Pancreas (tissue), 10 donors: ENCODE data around the gene FBXO36. TPM values are rescaled to one million over a fixed set of nuclear protein-coding genes. Genes with fewer than 3 reads are reported as not detected.

ENCODE experiments used
- ATAC-seq, 4 donors: fragments of 200-7000 bp; cut with Tn5 transposase; one replicate each; pipeline versions ENCODE4 v1.8.0 to v1.9.1; 2020; ENCODE audit warnings: mild to moderate bottlenecking in 4 of 4, moderate library complexity in 4 of 4
- DNase-seq, 6 donors: peaks; one replicate each; pipeline ENCODE4 v3.0.0-alpha.2; 2020
- FAIRE-seq: peaks from 2 replicates; lab custom pipeline; 2012; peaks lifted over from hg19 to GRCh38; lab: Jason Lieb, UNC
- H3K27ac ChIP-seq, 4 donors: fragments of 200-600 bp; sonication (generic); 1 replicate in 3 of 4; 2 replicates in 1 of 4; pipeline versions ENCODE4 v1.5.0 to v1.8.0; 2020
- H3K27me3 ChIP-seq, 4 donors: fragments of 200-600 bp; one replicate each; pipeline ENCODE4 v1.8.0; 2021
- H3K36me3 ChIP-seq, 3 donors: fragments of 200-600 bp; sonication (generic) in 1 of 3; one replicate each; pipeline versions ENCODE4 v1.5.0 to v1.8.0; 2020 to 2021
- H3K4me1 ChIP-seq, 3 donors: fragments of 200-600 bp; one replicate each; pipeline ENCODE4 v1.8.0; 2021
- H3K4me3 ChIP-seq, 4 donors: fragments of 200-600 bp; sonication (generic) in 2 of 4; one replicate each; pipeline versions ENCODE4 v1.5.0 to v1.8.0; 2020 to 2021
- H3K9me3 ChIP-seq, 4 donors: fragments of 200-600 bp; one replicate each; pipeline ENCODE4 v1.8.0; 2021
- CTCF ChIP-seq, 4 donors: fragments of 200-600 bp; sonication (generic) in 3 of 4; IDR thresholded peaks; one replicate each; pipeline versions ENCODE4 v1.5.0 to v1.8.0; 2021; ENCODE audit warnings: antibody characterized with exemption in 4 of 4
- WGBS, 2 donors: extraction: QIAGEN DNeasy Blood & Tissue Kit; methylation state at CpG; one replicate each; pipeline ENCODE4 v1.1.7; 2013; 5-methylcytosine and 5-hydroxymethylcytosine counted together
- intact Hi-C, 3 donors: fragments of 100-400 bp; cut with DNase I; formaldehyde crosslinking; loops; one replicate each; pipeline versions ENCODE4 v1.11.1 to v1.14.2; 2022
- polyA plus RNA-seq, 2 donors: library from polyadenylated mRNA; stranded (reverse); fragments of 200-250 nt; gene quantifications; one replicate each; pipeline ENCODE4 v1.2.3, GENCODE V29; 2013
- total RNA-seq, 6 donors: library from RNA; stranded (reverse); fragmentation: NEBNext Ultra II Directional in 4 of 6; extraction: Animal tissue kit (Norgen Biotek cat#: 25700) in 4 of 6; gene quantifications; one replicate each; pipeline versions ENCODE4 v1.2.1 to v1.2.4, GENCODE V29; 2021 to 2023
- donor health status: healthy with polysubstance abuse.
- donor health status: DM: no; HTN: no; CAD: no; lungs with moderate emphysema.
- donor health status: DM: no; HTN: no; CAD: no.
- donor health status: control.
- donor health status: control.
- donor health status: Bipolar disorder and iron deficiency.
- donor health status: DM: yes; HTN: yes; CAD: no.
- donor health status: DM: no; HTN: no; CAD: no.
- donor health status: DM: no; HTN: no; CAD: no.
- donor health status: DM: yes; HTN: yes; CAD: no.

Gene FBXO36, protein sequence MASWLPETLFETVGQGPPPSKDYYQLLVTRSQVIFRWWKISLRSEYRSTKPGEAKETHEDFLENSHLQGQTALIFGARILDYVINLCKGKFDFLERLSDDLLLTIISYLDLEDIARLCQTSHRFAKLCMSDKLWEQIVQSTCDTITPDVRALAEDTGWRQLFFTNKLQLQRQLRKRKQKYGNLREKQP
- total RNA-seq (1 to 10 TPM; 1.0 to 1.8 (median 1.2) TPM), polyA plus RNA-seq (1 to 10 TPM in 1 of 2 donors, under 1 TPM in 1; 0.84 to 1.6 TPM)

DNA sequence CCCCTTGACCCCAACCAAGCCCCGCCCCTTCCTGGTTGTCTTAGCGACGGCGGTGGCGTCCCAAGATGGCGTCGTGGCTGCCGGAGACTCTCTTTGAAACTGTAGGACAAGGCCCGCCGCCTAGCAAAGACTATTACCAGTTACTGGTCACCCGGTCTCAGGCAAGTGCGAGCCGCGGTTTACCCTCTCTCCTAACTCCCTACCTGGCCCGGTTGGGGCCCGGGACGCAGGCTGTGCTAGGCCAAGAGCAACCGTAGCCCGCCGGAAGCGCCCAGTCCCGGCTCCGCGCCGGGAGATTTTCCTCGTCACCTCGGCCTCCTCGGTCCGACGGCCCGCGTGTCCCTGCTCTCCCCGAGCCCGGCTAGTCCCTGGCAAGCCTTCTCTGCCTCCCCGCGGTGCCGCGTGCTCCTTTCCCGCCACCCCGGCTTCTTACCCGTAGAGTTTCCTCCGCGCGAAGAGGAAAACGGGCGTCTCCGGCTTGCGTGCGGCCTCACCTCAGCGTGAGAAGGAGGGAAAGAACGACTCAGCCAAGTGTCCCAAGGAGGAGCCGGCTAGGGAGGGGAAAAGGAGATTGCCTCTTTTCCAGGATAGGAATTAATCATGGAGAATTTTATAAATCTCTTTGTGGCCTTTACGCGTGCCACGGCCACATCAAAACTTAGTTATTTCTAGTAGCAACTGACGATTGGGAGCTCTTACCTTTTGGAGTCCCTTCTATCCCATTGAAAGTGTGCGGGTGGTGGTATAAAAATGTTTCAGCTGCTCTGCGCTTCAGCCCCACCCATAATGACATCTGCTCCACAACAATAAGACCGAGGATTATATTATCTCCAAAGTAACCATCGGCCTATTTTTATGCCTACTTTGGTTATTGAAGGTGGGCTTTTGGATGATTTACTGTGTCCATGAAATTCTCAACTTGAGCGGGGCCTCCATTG, at the start of gene FBXO36:
TSS of gene FBXO36 (plus strand) at position 55 of the 938 bp plus-strand sequence. CDS start at position 66, 11 bp downstream.
- Histone ChIP-seq H3K36me3 (no peaks in the 10 kb centered on the region), H3K27me3 (no peaks in the 10 kb centered on the region), H3K27ac (peak within 1 kb of the TSS; percentile 92 to 95 (median 94)), H3K4me3 (peak within 1 kb of the TSS; percentile 55 to 96 (median 68)), H3K9me3 (no peaks in the 10 kb centered on the region), H3K4me1 (peaks cover 0 to 5% (median 3%) of the 10 kb centered on the region in 3 donors)
- TF ChIP-seq CTCF (IDR thresholded peaks at IDR 0.05), result no peak
- peak; percentile 75 to 90 (median 82) for ATAC-seq
- DNase-seq, result peak; percentile 49 to 91 (median 88)
- intact Hi-C loops, result no loop called here
- WGBS, 2 donors, result 0 to 1% methylated on average over 61 of the region's 61 CpGs
- no peak for FAIRE-seq

DNA sequence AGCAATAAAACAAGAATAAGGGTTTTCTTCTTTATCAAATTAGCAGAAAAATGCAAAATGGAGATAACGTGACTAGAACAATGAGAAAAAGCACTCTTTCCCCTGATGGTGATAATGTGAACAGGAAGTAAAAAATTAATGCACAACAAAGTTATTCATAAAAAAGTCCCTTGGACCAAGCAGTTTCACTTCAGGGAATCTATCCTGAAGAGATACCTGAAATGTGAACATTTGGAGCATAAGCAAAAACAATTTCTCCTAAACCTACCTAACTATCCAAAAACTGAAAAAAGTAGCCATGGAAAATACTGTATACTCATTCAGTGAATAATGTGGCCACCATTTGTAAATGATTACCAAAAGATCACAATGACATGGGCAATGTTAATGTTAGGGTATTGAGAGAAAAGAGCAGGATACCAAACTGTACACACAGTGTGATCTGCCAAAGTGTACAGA, 49.2 kb upstream of the FBXO36 start:
- peak in 3 of 4 donors; percentile 61 to 68 (median 66) for ATAC-seq
- WGBS, 2 donors, result 24 to 36% methylated on average over 1 of the region's 1 CpG

GRCh38 chr2:229874647-229875046, 47.7 kb upstream of the FBXO36 start:
- Histone ChIP-seq H3K4me1 (peaks cover 0 to 10% (median 9%) of the 10 kb centered on the region in 3 donors), H3K27ac (no peak overlapping the region), H3K27me3 (no peaks in the 10 kb centered on the region), H3K36me3 (peaks cover 0 to 14% (median 0%) of the 10 kb centered on the region in 3 donors), H3K4me3 (no peak overlapping the region), H3K9me3 (no peaks in the 10 kb centered on the region)
- 76 to 81% methylated on average over 4 of the region's 4 CpGs for WGBS, 2 donors
- intact Hi-C loops, result no loop called here
- ATAC-seq (no peak), DNase-seq (no peak), FAIRE-seq (no peak)
- no peak for TF ChIP-seq CTCF (IDR thresholded peaks at IDR 0.05)

More for the DNA sequence above, 49.2 kb upstream of the FBXO36 start:
- no peak for TF ChIP-seq CTCF (IDR thresholded peaks at IDR 0.05)
- FAIRE-seq (no peak), DNase-seq (no peak)
- intact Hi-C loops, result no loop called here
- peaks cover 0 to 10% (median 9%) of the 10 kb centered on the region in 3 donors for H3K4me1 ChIP-seq
- peaks cover 0 to 8% (median 0%) of the 10 kb centered on the region in 3 donors for H3K36me3 ChIP-seq
- H3K4me3 ChIP-seq, result no peak overlapping the region
- no peaks in the 10 kb centered on the region for H3K27me3 ChIP-seq
- H3K27ac ChIP-seq, result peak overlapping the region in 3 of 4 donors; percentile 2 to 58 (median 7)
- no peaks in the 10 kb centered on the region for H3K9me3 ChIP-seq

DNA sequence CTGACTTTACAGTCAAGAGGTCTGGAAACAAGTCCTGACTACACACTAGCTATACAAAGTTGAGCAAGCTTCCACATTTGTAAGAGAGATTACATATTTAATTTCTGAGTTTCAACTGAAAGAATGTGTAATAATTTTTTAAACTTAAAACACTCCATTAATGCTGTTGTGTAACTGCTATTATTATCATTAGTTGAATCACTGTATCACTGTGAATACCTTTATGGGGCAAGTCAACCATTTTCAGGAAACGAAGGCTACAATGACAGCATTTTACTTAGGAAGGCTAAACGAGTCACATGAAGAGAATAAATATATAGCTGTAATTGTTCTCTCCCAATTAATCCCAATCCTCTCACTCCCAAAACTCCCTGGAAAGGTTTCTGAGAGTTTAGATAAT, 46.8 kb upstream of the FBXO36 start:
- Histone ChIP-seq H3K36me3 (peaks cover 0 to 14% (median 0%) of the 10 kb centered on the region in 3 donors), H3K4me1 (peaks cover 0 to 10% (median 9%) of the 10 kb centered on the region in 3 donors), H3K4me3 (no peak overlapping the region), H3K27me3 (no peaks in the 10 kb centered on the region), H3K9me3 (no peaks in the 10 kb centered on the region), H3K27ac (no peak overlapping the region)
- intact Hi-C loops, result no loop called here
- no peak for TF ChIP-seq CTCF (IDR thresholded peaks at IDR 0.05)
- DNase-seq, result no peak
- WGBS, 2 donors, result 85 to 95% methylated on average over 2 of the region's 2 CpGs
- FAIRE-seq, result no peak
- no peak for ATAC-seq
